ENCODE results near the gene RTKN.

- TF ChIP-seq EZH2 (IDR thresholded peaks at IDR 0.05; ENCODE audit: borderline replicate concordance), result no peak
- no peak for TF ChIP-seq CTCF (IDR thresholded peaks at IDR 0.05; ENCODE audit: poor library complexity)
Observed at GRCh38 chr2:74458938-74459363, 17.2 kb upstream of the RTKN start.
